Neural cell (in vitro differentiated cells): ENCODE results near the gene ERP27.

Source experiments
- EP300 ChIP-seq: fragments of 450-650 bp; conservative IDR thresholded peaks from 2 replicates; pipeline ENCODE4 v1.6.1; 2014; ENCODE audit warnings: antibody characterized with exemption, mild to moderate bottlenecking, moderate library complexity; ENCODE audit not compliant: poor library complexity, severe bottlenecking
- EZH2 ChIP-seq: fragments of 200-600, 300-800 bp; shearing (Covaris generic), sonication (generic); IDR thresholded peaks from 2 replicates; pipeline ENCODE4 v1.6.1; 2014; ENCODE audit warnings: antibody characterized with exemption, low read length, borderline replicate concordance, mild to moderate bottlenecking; ENCODE audit not compliant: insufficient read depth, poor library complexity, severe bottlenecking
- POLR2AphosphoS5 ChIP-seq: IDR thresholded peaks from 2 replicates; pipeline ENCODE4 v1.6.1; 2012
- SMC3 ChIP-seq: fragments of 450-650 bp; conservative IDR thresholded peaks from 2 replicates; pipeline ENCODE4 v1.6.1; 2014; ENCODE audit warnings: antibody characterized with exemption, mild to moderate bottlenecking, moderate library complexity; ENCODE audit not compliant: poor library complexity
- TF ChIP-seq, protein P1 (sequence below): fragments of 450-650 bp; IDR thresholded peaks from 2 replicates; pipeline ENCODE4 v1.5.1; 2014; ENCODE audit warnings: antibody characterized with exemption, mild to moderate bottlenecking, moderate library complexity; ENCODE audit not compliant: poor library complexity, severe bottlenecking
- TF ChIP-seq, protein P2 (sequence below): IDR thresholded peaks from 2 replicates; pipeline ENCODE4 v1.6.1; 2012; ENCODE audit warnings: borderline replicate concordance

DNA sequence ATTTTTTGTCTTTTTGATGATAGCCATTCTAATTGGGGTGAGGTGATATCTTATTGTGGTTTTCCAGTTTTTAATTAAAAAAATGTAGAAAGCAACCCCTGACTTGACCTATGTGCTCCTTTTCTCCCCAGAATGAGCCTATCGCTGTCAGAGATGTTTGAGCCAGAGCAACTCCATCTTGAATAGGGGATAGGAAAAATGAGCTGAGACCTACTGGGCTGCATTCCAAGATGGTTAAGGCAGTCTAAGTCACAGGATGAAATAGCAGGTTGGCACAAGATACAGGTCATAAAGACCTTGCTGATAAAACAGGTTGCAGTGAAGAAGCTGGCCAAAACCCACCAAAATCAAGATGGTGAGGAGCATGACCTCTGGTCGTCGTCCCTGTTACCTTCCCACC lies 13.8 kb downstream of the ERP27 start:
- TF ChIP-seq, protein P1, sequence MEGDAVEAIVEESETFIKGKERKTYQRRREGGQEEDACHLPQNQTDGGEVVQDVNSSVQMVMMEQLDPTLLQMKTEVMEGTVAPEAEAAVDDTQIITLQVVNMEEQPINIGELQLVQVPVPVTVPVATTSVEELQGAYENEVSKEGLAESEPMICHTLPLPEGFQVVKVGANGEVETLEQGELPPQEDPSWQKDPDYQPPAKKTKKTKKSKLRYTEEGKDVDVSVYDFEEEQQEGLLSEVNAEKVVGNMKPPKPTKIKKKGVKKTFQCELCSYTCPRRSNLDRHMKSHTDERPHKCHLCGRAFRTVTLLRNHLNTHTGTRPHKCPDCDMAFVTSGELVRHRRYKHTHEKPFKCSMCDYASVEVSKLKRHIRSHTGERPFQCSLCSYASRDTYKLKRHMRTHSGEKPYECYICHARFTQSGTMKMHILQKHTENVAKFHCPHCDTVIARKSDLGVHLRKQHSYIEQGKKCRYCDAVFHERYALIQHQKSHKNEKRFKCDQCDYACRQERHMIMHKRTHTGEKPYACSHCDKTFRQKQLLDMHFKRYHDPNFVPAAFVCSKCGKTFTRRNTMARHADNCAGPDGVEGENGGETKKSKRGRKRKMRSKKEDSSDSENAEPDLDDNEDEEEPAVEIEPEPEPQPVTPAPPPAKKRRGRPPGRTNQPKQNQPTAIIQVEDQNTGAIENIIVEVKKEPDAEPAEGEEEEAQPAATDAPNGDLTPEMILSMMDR = no peak
- TF ChIP-seq EP300 (no peak), POLR2AphosphoS5 (no peak), EZH2 (no peak), SMC3 (no peak)
- TF ChIP-seq, protein P2, sequence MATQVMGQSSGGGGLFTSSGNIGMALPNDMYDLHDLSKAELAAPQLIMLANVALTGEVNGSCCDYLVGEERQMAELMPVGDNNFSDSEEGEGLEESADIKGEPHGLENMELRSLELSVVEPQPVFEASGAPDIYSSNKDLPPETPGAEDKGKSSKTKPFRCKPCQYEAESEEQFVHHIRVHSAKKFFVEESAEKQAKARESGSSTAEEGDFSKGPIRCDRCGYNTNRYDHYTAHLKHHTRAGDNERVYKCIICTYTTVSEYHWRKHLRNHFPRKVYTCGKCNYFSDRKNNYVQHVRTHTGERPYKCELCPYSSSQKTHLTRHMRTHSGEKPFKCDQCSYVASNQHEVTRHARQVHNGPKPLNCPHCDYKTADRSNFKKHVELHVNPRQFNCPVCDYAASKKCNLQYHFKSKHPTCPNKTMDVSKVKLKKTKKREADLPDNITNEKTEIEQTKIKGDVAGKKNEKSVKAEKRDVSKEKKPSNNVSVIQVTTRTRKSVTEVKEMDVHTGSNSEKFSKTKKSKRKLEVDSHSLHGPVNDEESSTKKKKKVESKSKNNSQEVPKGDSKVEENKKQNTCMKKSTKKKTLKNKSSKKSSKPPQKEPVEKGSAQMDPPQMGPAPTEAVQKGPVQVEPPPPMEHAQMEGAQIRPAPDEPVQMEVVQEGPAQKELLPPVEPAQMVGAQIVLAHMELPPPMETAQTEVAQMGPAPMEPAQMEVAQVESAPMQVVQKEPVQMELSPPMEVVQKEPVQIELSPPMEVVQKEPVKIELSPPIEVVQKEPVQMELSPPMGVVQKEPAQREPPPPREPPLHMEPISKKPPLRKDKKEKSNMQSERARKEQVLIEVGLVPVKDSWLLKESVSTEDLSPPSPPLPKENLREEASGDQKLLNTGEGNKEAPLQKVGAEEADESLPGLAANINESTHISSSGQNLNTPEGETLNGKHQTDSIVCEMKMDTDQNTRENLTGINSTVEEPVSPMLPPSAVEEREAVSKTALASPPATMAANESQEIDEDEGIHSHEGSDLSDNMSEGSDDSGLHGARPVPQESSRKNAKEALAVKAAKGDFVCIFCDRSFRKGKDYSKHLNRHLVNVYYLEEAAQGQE = no peak
